ENCODE results near the gene HS3ST3B1. TPM values are rescaled to one million over a fixed set of nuclear protein-coding genes. Genes with fewer than 3 reads are reported as not detected.

HS3ST3B1 gene
- total RNA-seq, 1 experiment from 2014 or later, result 3.8 TPM

GRCh38 chr17:14304773-14305517 is 4.1 kb downstream of the HS3ST3B1 start:
- Mint-ChIP-seq H3K27ac (ENCODE audit: low read depth, unreplicated experiment) (no peak overlapping the region), H3K27me3 (ENCODE audit: insufficient read depth, unreplicated experiment) (no peaks in the 10 kb centered on the region), H3K36me3 (ENCODE audit: insufficient read depth, unreplicated experiment) (peaks cover 8% of the 10 kb centered on the region), H3K9me3 (ENCODE audit: unreplicated experiment) (no peaks in the 10 kb centered on the region), H3K4me1 (ENCODE audit: insufficient read depth, unreplicated experiment) (peaks cover 21% of the 10 kb centered on the region), H3K4me3 (ENCODE audit: unreplicated experiment) (no peak overlapping the region)
- POLR2A ChIA-PET, result interaction anchor here (0.6 to 1.4 kb wide), 3 partner anchors 45 to 252 kb away, joined by 3 to 6 read pairs (median 3); no protein-coding TSS in a partner anchor
- BruUV-seq (replicated peaks), result no TSS peak
- intact Hi-C loops (cut with micrococcal nuclease), result loop anchor here (5.0 to 10.0 kb wide), 7 partner anchors 98 to 1273 kb away; no protein-coding TSS in a partner anchor
- CTCF ChIA-PET, result interaction anchor here (1.1 kb wide), 1 partner anchor 521 kb away, joined by 3 read pairs; no protein-coding TSS in a partner anchor
- no peak for TF ChIP-seq CTCF (IDR thresholded peaks at IDR 0.05; ENCODE audit: unreplicated experiment)
- DNase-seq (ENCODE audit: unreplicated experiment), result no peak

GRCh38 chr17:14305785-14306496 is 5.1 kb downstream of the HS3ST3B1 start:
- peaks cover 1% of the 10 kb centered on the region for H3K36me3 Mint-ChIP-seq (ENCODE audit: insufficient read depth, unreplicated experiment)
- H3K27ac Mint-ChIP-seq (ENCODE audit: low read depth, unreplicated experiment), result peak overlapping the region; percentile 19
- H3K4me1 Mint-ChIP-seq (ENCODE audit: insufficient read depth, unreplicated experiment), result peaks cover 23% of the 10 kb centered on the region
- TF ChIP-seq CTCF (IDR thresholded peaks at IDR 0.05; ENCODE audit: unreplicated experiment), result no peak
- no peak overlapping the region for H3K4me3 Mint-ChIP-seq (ENCODE audit: unreplicated experiment)
- H3K9me3 Mint-ChIP-seq (ENCODE audit: unreplicated experiment), result no peaks in the 10 kb centered on the region
- BruUV-seq (replicated peaks), result no TSS peak
- CTCF ChIA-PET, result interaction anchor here (0.9 to 1.5 kb wide), 5 partner anchors 12 to 1276 kb away, joined by 3 to 7 read pairs (median 3); no protein-coding TSS in a partner anchor
- intact Hi-C loops (cut with micrococcal nuclease), result loop anchor here (5.0 to 10.0 kb wide), 3 partner anchors 499 to 1191 kb away; no protein-coding TSS in a partner anchor
- POLR2A ChIA-PET, result interaction anchor here (0.6 to 1.4 kb wide), 5 partner anchors 44 to 1005 kb away, joined by 3 to 6 read pairs (median 3); no protein-coding TSS in a partner anchor
- H3K27me3 Mint-ChIP-seq (ENCODE audit: insufficient read depth, unreplicated experiment), result no peaks in the 10 kb centered on the region
- no peak for DNase-seq (ENCODE audit: unreplicated experiment)

GRCh38 chr17:14306596-14306995 is 5.7 kb downstream of the HS3ST3B1 start:
- intact Hi-C loops (cut with micrococcal nuclease), result loop anchor here (5.0 to 10.0 kb wide), 3 partner anchors 498 to 1192 kb away; no protein-coding TSS in a partner anchor
- no peak for TF ChIP-seq CTCF (IDR thresholded peaks at IDR 0.05; ENCODE audit: unreplicated experiment)
- H3K4me1 Mint-ChIP-seq (ENCODE audit: insufficient read depth, unreplicated experiment), result peaks cover 23% of the 10 kb centered on the region
- BruUV-seq (replicated peaks), result no TSS peak
- no peak for DNase-seq (ENCODE audit: unreplicated experiment)
- no peaks in the 10 kb centered on the region for H3K9me3 Mint-ChIP-seq (ENCODE audit: unreplicated experiment)
- ChIA-PET POLR2A (interaction anchor here (0.6 to 1.5 kb wide), 8 partner anchors 25 to 1006 kb away, joined by 3 to 4 read pairs (median 3); no protein-coding TSS in a partner anchor), CTCF (interaction anchor here (0.6 to 1.5 kb wide), 8 partner anchors 12 to 1277 kb away, joined by 3 to 7 read pairs (median 3); no protein-coding TSS in a partner anchor)
- peak overlapping the region; percentile 19 for H3K27ac Mint-ChIP-seq (ENCODE audit: low read depth, unreplicated experiment)
- no peaks in the 10 kb centered on the region for H3K36me3 Mint-ChIP-seq (ENCODE audit: insufficient read depth, unreplicated experiment)
- H3K4me3 Mint-ChIP-seq (ENCODE audit: unreplicated experiment), result no peak overlapping the region
- no peaks in the 10 kb centered on the region for H3K27me3 Mint-ChIP-seq (ENCODE audit: insufficient read depth, unreplicated experiment)

Measured in MCF 10A (cell line).